Measurements from ENCODE around the gene STK24. TPM values are rescaled to one million over a fixed set of nuclear protein-coding genes. Genes with fewer than 3 reads are reported as not detected.

Gene STK24
- total and polyA plus RNA-seq, 2 of the 4 experiments (the other 2 are of a cell fraction): 29.2 to 43.4 TPM

DNA sequence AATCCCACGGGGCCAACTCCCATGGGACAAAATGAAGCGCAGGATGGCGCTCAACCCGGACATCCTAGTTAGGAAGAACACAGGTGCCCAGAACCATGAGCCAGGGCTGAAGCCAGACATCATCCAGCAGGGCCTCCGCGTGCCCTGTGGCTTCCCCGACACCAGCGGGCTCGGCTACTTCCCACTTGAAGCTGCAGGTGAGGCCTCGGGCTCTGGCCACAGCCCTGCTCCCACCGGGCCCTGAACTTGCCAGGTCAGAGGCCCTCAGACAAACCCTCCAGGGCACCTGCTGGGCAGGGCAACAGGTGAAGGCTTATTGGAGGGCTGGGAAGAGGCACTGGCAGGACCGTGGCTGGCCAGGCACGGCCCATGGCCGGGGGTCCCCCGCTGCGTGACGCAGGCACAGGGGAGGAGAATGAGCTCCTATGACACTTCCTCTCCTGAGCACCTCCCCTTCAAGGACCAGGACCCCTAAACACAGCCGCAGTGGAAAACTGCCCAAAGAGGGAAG lies 117.7 kb downstream of the STK24 start:
- Histone ChIP-seq H3K27me3 (ENCODE audit: control insufficient read depth, insufficient read depth, low read length) (no peaks in the 10 kb centered on the region), H2BK15ac (ENCODE audit: low read depth, low read length) (no peak overlapping the region), H2BK120ac (ENCODE audit: low read depth, low read length) (no peak overlapping the region), H4K91ac (ENCODE audit: insufficient read depth, low read depth, low read length) (no peak overlapping the region), H3K4me1 (ENCODE audit: control insufficient read depth, insufficient read depth, low read length) (peaks cover 5% of the 10 kb centered on the region), H3K9me3 (ENCODE audit: control insufficient read depth, insufficient read depth, low read length) (no peaks in the 10 kb centered on the region), H4K20me1 (ENCODE audit: insufficient read depth, low read length) (peaks cover 27% of the 10 kb centered on the region), H3K23ac (ENCODE audit: low read depth, low read length) (no peak overlapping the region), H3K14ac (replicated peaks; ENCODE audit: low read depth, low read length) (no peak overlapping the region), H3K9me1 (ENCODE audit: insufficient read depth, low read length) (peaks cover 20% of the 10 kb centered on the region), H2BK5ac (ENCODE audit: low read depth, low read length, poor library complexity, severe bottlenecking) (no peak overlapping the region), H4K5ac (ENCODE audit: low read depth, low read length) (no peak overlapping the region), H3K27ac (ENCODE audit: insufficient read depth, low read length) (no peak overlapping the region), H3K79me1 (ENCODE audit: low read depth in 1 of 2, low read length in 2 of 2) (peaks cover 27 to 75% of the 10 kb centered on the region in 2 experiments), H4K8ac (ENCODE audit: low read depth in 2 of 2, low read length in 2 of 2) (no peak overlapping the region), H3K4me2 (ENCODE audit: low read depth, low read length) (no peak overlapping the region), H2AK5ac (ENCODE audit: low read depth, low read length) (no peak overlapping the region), H3K18ac (ENCODE audit: low read depth, low read length) (no peak overlapping the region), H3K4ac (ENCODE audit: low read depth, low read length) (no peak overlapping the region), H3K9ac (ENCODE audit: low read depth, low read length) (no peak overlapping the region), H3K4me3 (ENCODE audit: insufficient read depth, low read depth, low read length) (no peak overlapping the region), H3K36me3 (ENCODE audit: control insufficient read depth, insufficient read depth, low read length) (peaks cover 53% of the 10 kb centered on the region), H2AFZ (replicated peaks; ENCODE audit: low read length, poor library complexity) (no peak overlapping the region), H2BK20ac (ENCODE audit: low read depth, low read length) (no peak overlapping the region), H3K56ac (ENCODE audit: extremely low read depth, insufficient read depth, low read length) (no peak overlapping the region), H2AK9ac (replicated peaks; ENCODE audit: low read depth, low read length, poor library complexity) (no peak overlapping the region)
- TF ChIP-seq NFE2L2 (IDR thresholded peaks at IDR 0.05; ENCODE audit: low read depth, low read length) (no peak), MAZ (IDR thresholded peaks at IDR 0.05; ENCODE audit: borderline replicate concordance, low read depth, low read length) (no peak), CEBPB (IDR thresholded peaks at IDR 0.05; ENCODE audit: low read depth, low read length) (no peak), MXI1 (IDR thresholded peaks at IDR 0.05; ENCODE audit: borderline replicate concordance, low read depth, low read length) (no peak)
- no TSS peak for BruUV-seq (replicated peaks)
- DNase-seq (no peak), ATAC-seq (ENCODE audit: low read depth) (no peak)
- in situ Hi-C loops (cut with MboI; ENCODE audit: low sequenced_read_pairs) (loop anchor here (10.0 kb wide), 1 partner anchor 376 kb away; no protein-coding TSS in a partner anchor), intact Hi-C loops (cut with micrococcal nuclease) (no loop called here), dilution Hi-C loops (cut with HindIII; ENCODE audit: low sequenced_read_pairs, unreplicated experiment) (loop anchor here (25.0 kb wide), 1 partner anchor 203 kb away; no protein-coding TSS in a partner anchor)
- WGBS, 2 experiments (ENCODE audit: extremely low coverage in 2 of 2, insufficient read length in 1 of 2): 96% methylated on average over 8 of the region's 18 CpGs; no CpG with 5 or more reads in 1 of the 2 experiments
- ChIA-PET CTCF (no interaction called here), POLR2A (ENCODE audit: unreplicated experiment) (no interaction called here)
